ENCODE results near the gene PHACTR1.

PHACTR1 gene

DNA sequence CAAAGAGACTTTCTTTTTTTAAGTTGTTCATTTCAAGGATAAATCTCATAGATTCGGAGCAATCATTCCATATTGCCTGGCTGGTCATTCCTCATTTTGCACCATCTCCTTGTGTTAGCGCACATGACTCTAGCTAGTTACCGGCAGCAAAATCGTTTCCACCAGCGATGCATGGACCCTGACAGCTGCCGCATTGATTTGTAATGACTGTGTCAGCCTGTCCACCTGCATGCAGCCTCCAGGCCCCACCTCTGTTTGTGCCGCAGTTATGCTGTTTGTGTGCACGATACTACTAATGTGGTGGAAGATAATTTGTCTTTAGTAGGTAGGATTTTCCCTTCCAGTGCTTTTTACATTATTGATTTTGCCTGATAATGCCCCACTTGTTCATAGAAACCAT is 447.7 kb downstream of the PHACTR1 start:
- FAIRE-seq (no peak), DNase-seq (ENCODE audit: insufficient read length, low spot score) (no peak)
- TF ChIP-seq PAX5 (IDR thresholded peaks at IDR 0.05; ENCODE audit: insufficient read depth, low read length, severe bottlenecking) (no peak), POLR2A (IDR thresholded peaks at IDR 0.05; ENCODE audit: low read depth, low read length) (no peak), POLR2AphosphoS5 (IDR thresholded peaks at IDR 0.05; ENCODE audit: low read depth, low read length) (no peak), TAF1 (IDR thresholded peaks at IDR 0.05; ENCODE audit: low read depth, low read length) (no peak), POU2F2 (IDR thresholded peaks at IDR 0.05; ENCODE audit: low read depth, low read length) (no peak), SPI1 (IDR thresholded peaks at IDR 0.05; ENCODE audit: low read depth, low read length) (no peak)

DNA sequence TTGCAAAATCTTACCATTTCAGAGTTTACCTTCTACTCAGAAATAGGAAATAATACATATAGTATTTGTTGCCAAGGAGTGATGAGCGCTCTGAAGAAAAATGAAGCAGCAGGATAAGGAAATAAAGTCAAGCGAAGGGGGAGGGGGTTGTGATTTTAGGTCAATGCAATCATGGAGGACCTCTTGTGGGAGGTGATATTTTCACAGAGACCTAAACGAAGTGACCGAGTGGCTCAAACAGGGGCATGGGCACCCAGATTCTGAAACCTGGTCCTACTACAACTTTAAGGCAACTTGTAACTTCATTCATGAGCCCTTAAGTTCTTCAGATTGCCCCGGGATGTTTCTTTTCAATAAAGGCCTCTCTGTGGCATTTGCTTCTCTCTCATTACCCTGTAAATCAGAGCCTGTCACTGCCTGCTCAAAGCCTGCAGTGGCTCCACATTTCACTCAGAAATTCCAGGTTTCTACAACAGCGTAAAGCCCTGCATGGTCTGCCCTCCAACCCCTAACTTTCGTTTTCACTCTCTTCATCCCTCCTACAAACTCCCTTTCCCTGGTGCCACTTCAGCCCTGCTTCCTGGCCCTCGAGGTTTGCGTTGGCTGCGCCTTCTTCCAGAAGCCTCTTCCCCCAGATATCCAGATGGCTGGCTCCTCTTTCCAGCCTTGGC is 449.1 kb downstream of the PHACTR1 start:
- DNase-seq (ENCODE audit: insufficient read length, low spot score) (no peak), FAIRE-seq (no peak)
- TF ChIP-seq POLR2AphosphoS5 (IDR thresholded peaks at IDR 0.05; ENCODE audit: low read depth, low read length) (no peak), POLR2A (IDR thresholded peaks at IDR 0.05; ENCODE audit: low read depth, low read length) (no peak), POU2F2 (IDR thresholded peaks at IDR 0.05; ENCODE audit: low read depth, low read length) (no peak), TAF1 (IDR thresholded peaks at IDR 0.05; ENCODE audit: low read depth, low read length) (no peak), PAX5 (IDR thresholded peaks at IDR 0.05; ENCODE audit: insufficient read depth, low read length, severe bottlenecking) (no peak), SPI1 (IDR thresholded peaks at IDR 0.05; ENCODE audit: low read depth, low read length) (no peak)

DNA sequence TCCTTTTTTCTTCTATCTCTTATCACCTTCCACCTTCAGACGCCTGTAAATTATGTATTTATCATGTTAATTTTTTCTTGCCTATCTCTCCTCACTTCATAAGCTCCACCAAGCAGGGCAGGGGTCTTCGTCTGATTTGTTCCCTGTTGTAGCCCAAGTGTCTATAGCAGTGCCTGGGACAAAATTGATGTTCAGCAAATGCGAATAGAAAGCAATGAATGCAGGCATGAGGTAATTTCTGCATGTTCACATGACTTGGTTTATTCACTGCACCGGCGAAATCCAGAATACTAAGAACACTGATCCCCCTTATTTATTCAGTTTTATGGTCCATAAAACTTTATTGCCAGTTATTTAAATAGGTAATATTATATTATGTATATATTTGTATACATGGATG is 449.7 kb downstream of the PHACTR1 start:
- FAIRE-seq (no peak), DNase-seq (ENCODE audit: insufficient read length, low spot score) (no peak)
- no peak for TF ChIP-seq TAF1 (IDR thresholded peaks at IDR 0.05; ENCODE audit: low read depth, low read length)
- TF ChIP-seq PAX5 (IDR thresholded peaks at IDR 0.05; ENCODE audit: insufficient read depth, low read length, severe bottlenecking) = no peak
- TF ChIP-seq POLR2AphosphoS5 (IDR thresholded peaks at IDR 0.05; ENCODE audit: low read depth, low read length) = no peak
- TF ChIP-seq POLR2A (IDR thresholded peaks at IDR 0.05; ENCODE audit: low read depth, low read length) = no peak
- no peak for TF ChIP-seq SPI1 (IDR thresholded peaks at IDR 0.05; ENCODE audit: low read depth, low read length)
- TF ChIP-seq POU2F2 (IDR thresholded peaks at IDR 0.05; ENCODE audit: low read depth, low read length) = no peak

- TF ChIP-seq POLR2A (IDR thresholded peaks at IDR 0.05; ENCODE audit: low read depth, low read length) = no peak
- no peak for TF ChIP-seq TAF1 (IDR thresholded peaks at IDR 0.05; ENCODE audit: low read depth, low read length)
- TF ChIP-seq POLR2AphosphoS5 (IDR thresholded peaks at IDR 0.05; ENCODE audit: low read depth, low read length) = no peak
- TF ChIP-seq SPI1 (IDR thresholded peaks at IDR 0.05; ENCODE audit: low read depth, low read length) = no peak
- TF ChIP-seq PAX5 (IDR thresholded peaks at IDR 0.05; ENCODE audit: insufficient read depth, low read length, severe bottlenecking) = no peak
- no peak for TF ChIP-seq POU2F2 (IDR thresholded peaks at IDR 0.05; ENCODE audit: low read depth, low read length)
- FAIRE-seq = no peak
- DNase-seq (ENCODE audit: insufficient read length, low spot score) = no peak
These were observed 450.3 kb downstream of the PHACTR1 start for GRCh38 chr6:13166916-13167315.

DNA sequence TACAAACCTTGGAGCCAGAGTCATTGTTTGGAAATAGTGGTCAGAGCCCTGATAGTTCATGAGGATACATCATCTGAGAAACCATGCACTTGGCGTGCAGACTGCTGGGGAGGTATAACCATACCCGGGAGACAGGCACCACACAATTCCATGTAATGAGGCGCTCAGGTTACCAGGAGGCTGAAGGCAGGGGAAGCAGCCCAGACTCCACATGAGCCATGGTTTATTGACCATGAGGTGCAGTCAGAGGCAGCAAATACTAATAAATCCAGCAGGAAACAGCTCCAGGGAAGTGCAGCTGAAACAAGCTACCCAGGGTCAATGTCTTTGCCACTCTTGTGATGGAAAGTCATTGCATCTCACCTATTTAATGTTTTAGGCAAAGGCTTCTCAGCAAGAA is 455.7 kb downstream of the PHACTR1 start:
- DNase-seq (ENCODE audit: insufficient read length, low spot score) = no peak
- no peak for TF ChIP-seq SPI1 (IDR thresholded peaks at IDR 0.05; ENCODE audit: low read depth, low read length)
- no peak for FAIRE-seq

GRCh38 chr6:13175087-13175486 is 458.5 kb downstream of the PHACTR1 start:
- TF ChIP-seq TAF1 (IDR thresholded peaks at IDR 0.05; ENCODE audit: low read depth, low read length) = no peak
- no peak for TF ChIP-seq POLR2A (IDR thresholded peaks at IDR 0.05; ENCODE audit: low read depth, low read length)
- no peak for TF ChIP-seq PAX5 (IDR thresholded peaks at IDR 0.05; ENCODE audit: insufficient read depth, low read length, severe bottlenecking)
- TF ChIP-seq POLR2AphosphoS5 (IDR thresholded peaks at IDR 0.05; ENCODE audit: low read depth, low read length) = no peak
- no peak for TF ChIP-seq SPI1 (IDR thresholded peaks at IDR 0.05; ENCODE audit: low read depth, low read length)
- TF ChIP-seq POU2F2 (IDR thresholded peaks at IDR 0.05; ENCODE audit: low read depth, low read length) = no peak

GRCh38 chr6:13175759-13176158 is 459.2 kb downstream of the PHACTR1 start:
- DNase-seq (ENCODE audit: insufficient read length, low spot score) (no peak), FAIRE-seq (no peak)
- no peak for TF ChIP-seq POLR2AphosphoS5 (IDR thresholded peaks at IDR 0.05; ENCODE audit: low read depth, low read length)
- TF ChIP-seq POU2F2 (IDR thresholded peaks at IDR 0.05; ENCODE audit: low read depth, low read length) = no peak
- TF ChIP-seq POLR2A (IDR thresholded peaks at IDR 0.05; ENCODE audit: low read depth, low read length) = no peak
- no peak for TF ChIP-seq TAF1 (IDR thresholded peaks at IDR 0.05; ENCODE audit: low read depth, low read length)

More at GRCh38 chr6:13175087-13175486, 458.5 kb downstream of the PHACTR1 start:
- no peak for FAIRE-seq
- no peak for DNase-seq (ENCODE audit: insufficient read length, low spot score)

- DNase-seq (ENCODE audit: insufficient read length, low spot score) = no peak
- no peak for FAIRE-seq
- TF ChIP-seq POLR2A (IDR thresholded peaks at IDR 0.05; ENCODE audit: low read depth, low read length) = no peak
- TF ChIP-seq PAX5 (IDR thresholded peaks at IDR 0.05; ENCODE audit: insufficient read depth, low read length, severe bottlenecking) = no peak
- TF ChIP-seq POLR2AphosphoS5 (IDR thresholded peaks at IDR 0.05; ENCODE audit: low read depth, low read length) = no peak
- TF ChIP-seq SPI1 (IDR thresholded peaks at IDR 0.05; ENCODE audit: low read depth, low read length) = no peak
- no peak for TF ChIP-seq TAF1 (IDR thresholded peaks at IDR 0.05; ENCODE audit: low read depth, low read length)
- no peak for TF ChIP-seq POU2F2 (IDR thresholded peaks at IDR 0.05; ENCODE audit: low read depth, low read length)
These were observed 461.1 kb downstream of the PHACTR1 start for GRCh38 chr6:13177664-13178063.

- DNase-seq (ENCODE audit: insufficient read length, low spot score) (no peak), FAIRE-seq (peak; percentile 63)
- TF ChIP-seq POLR2AphosphoS5 (IDR thresholded peaks at IDR 0.05; ENCODE audit: low read depth, low read length) (no peak), TAF1 (IDR thresholded peaks at IDR 0.05; ENCODE audit: low read depth, low read length) (no peak)
These were observed 461.5 kb downstream of the PHACTR1 start for GRCh38 chr6:13178107-13178506.

DNA sequence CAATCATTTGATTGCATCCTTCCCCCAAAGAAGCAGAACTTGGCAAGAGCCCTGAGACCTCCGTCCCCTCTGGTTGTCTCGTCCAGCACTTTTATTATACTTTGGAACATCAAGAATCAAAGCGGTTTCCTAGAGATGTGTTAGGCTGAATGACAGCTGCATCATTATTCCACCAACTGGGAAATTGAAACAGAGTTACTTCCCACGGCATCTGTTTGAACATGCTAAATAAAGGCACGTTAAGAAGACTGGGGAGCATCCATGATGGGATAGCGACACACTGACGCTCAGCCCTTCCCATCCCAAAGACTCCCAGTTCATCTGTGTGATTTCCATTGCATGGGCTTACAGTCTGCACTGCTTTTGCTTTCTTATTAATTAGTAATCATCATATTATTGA is 464.0 kb downstream of the PHACTR1 start:
- FAIRE-seq (no peak), DNase-seq (ENCODE audit: insufficient read length, low spot score) (no peak)
- TF ChIP-seq POU2F2 (IDR thresholded peaks at IDR 0.05; ENCODE audit: low read depth, low read length) = no peak
- TF ChIP-seq PAX5 (IDR thresholded peaks at IDR 0.05; ENCODE audit: insufficient read depth, low read length, severe bottlenecking) = no peak

Data from GM12891 (cell line).